SK-N-SH (cell line): ENCODE results near the gene EYA3. TPM values are rescaled to one million over a fixed set of nuclear protein-coding genes. Genes with fewer than 3 reads are reported as not detected.

Experiments
- CTCF ChIA-PET: fragments of 300-600, 350-600 bp; formaldehyde crosslinking; extraction: SDS; loops from one replicate; lab custom pipeline; 2021; lab: Yijun Ruan, JAX
- POLR2A ChIA-PET: fragments of 350-600 bp; sonication (Branson Sonifier 250); formaldehyde crosslinking; extraction: SDS; loops from one replicate; lab custom pipeline; 2020; ENCODE audit warnings: antibody characterized with exemption, inconsistent platforms; lab: Yijun Ruan, JAX
- DNase-seq: peaks from one replicate; pipeline ENCODE4 v3.0.0; 2012
- H2AFZ ChIP-seq: fragments of 200-600 bp; sonication (generic); 2 replicates; pipeline ENCODE4 v1.8.1; 2016; ENCODE audit warnings: antibody characterized with exemption, mild to moderate bottlenecking, low read depth
- H3F3A ChIP-seq: fragments of 200-600 bp; sonication (generic); replicated peaks from 2 replicates; pipeline ENCODE3; 2016; ENCODE audit warnings: antibody characterized with exemption, mild to moderate bottlenecking; ENCODE audit not compliant: insufficient read depth
- H3K27ac ChIP-seq, 2 experiments: fragments of 200-500 bp in 1 of 2; fragments of 200-600 bp in 1 of 2; sonication (Bioruptor generic) in 1 of 2; sonication (generic), shearing (Covaris generic) in 1 of 2; 2 replicates each; pipeline versions ENCODE4 v1.5.1 to v1.6.1; 2014 to 2016; ENCODE audit warnings: low read depth in 2 of 2, inconsistent platforms in 1 of 2, low read length in 1 of 2, mild to moderate bottlenecking in 1 of 2, mixed read lengths in 1 of 2
- H3K27me3 ChIP-seq: fragments of 200-600 bp; sonication (generic), shearing (Covaris generic); 2 replicates; pipeline ENCODE4 v1.6.1; 2016; ENCODE audit warnings: mixed run types; ENCODE audit not compliant: insufficient read depth
- H3K36me3 ChIP-seq, 2 experiments: fragments of 200-500 bp in 1 of 2; fragments of 200-600 bp in 1 of 2; sonication (Bioruptor generic) in 1 of 2; sonication (generic) in 1 of 2; replicated peaks in 1 of 2; 2 replicates each; pipeline versions ENCODE3 to v1.5.1; 2014 to 2016; ENCODE audit warnings: low read length in 1 of 2, mild to moderate bottlenecking in 1 of 2; ENCODE audit not compliant: insufficient read depth in 2 of 2, control insufficient read depth in 1 of 2
- H3K4me1 ChIP-seq, 2 experiments: fragments of 200-500 bp in 1 of 2; fragments of 200-600 bp in 1 of 2; sonication (Bioruptor generic) in 1 of 2; sonication (generic), shearing (Covaris generic) in 1 of 2; 2 replicates each; pipeline versions ENCODE4 v1.5.1 to v1.6.1; 2014 to 2016; ENCODE audit warnings: low read depth in 1 of 2, low read length in 1 of 2, mixed run types in 1 of 2; ENCODE audit not compliant: insufficient read depth in 2 of 2, control insufficient read depth in 1 of 2
- H3K4me2 ChIP-seq: fragments of 200-600 bp; sonication (generic), shearing (Covaris generic); 2 replicates; pipeline ENCODE4 v1.6.1; 2017; ENCODE audit warnings: mixed run types
- H3K4me3 ChIP-seq, 2 experiments: fragments of 200-500 bp in 1 of 2; fragments of 200-600 bp in 1 of 2; sonication (Bioruptor generic) in 1 of 2; sonication (generic), shearing (Covaris generic) in 1 of 2; 2 replicates each; pipeline versions ENCODE4 v1.5.1 to v1.8.1; 2014 to 2016; ENCODE audit warnings: low read depth in 2 of 2, inconsistent platforms in 1 of 2, low read length in 1 of 2, mild to moderate bottlenecking in 1 of 2, mixed read lengths in 1 of 2, moderate library complexity in 1 of 2
- H3K79me2 ChIP-seq: fragments of 200-600 bp; sonication (generic); 2 replicates; pipeline ENCODE4 v1.8.1; 2017; ENCODE audit warnings: mild to moderate bottlenecking; ENCODE audit not compliant: insufficient read depth
- H3K9ac ChIP-seq: fragments of 200-600 bp; sonication (generic); 2 replicates; pipeline ENCODE4 v1.6.1; 2017; ENCODE audit warnings: mixed run types
- H3K9me2 ChIP-seq: fragments of 200-600 bp; sonication (generic); 2 replicates; pipeline ENCODE4 v1.6.1; 2017; ENCODE audit warnings: mixed run types
- H3K9me3 ChIP-seq: fragments of 200-600 bp; sonication (generic); 2 replicates; pipeline ENCODE4 v1.6.1; 2017; ENCODE audit warnings: mixed run types, mild to moderate bottlenecking, moderate library complexity
- H4K20me1 ChIP-seq: fragments of 200-600 bp; sonication (generic); 2 replicates; pipeline ENCODE4 v1.6.1; 2017; ENCODE audit warnings: mild to moderate bottlenecking, mixed run types; ENCODE audit not compliant: insufficient read depth
- CTCF ChIP-seq: fragments of 200-600 bp; sonication (generic); IDR thresholded peaks from 2 replicates; pipeline ENCODE4 v1.6.1; 2017; ENCODE audit warnings: antibody characterized with exemption, mild to moderate bottlenecking, moderate library complexity
- ELF1 ChIP-seq: IDR thresholded peaks from 2 replicates; pipeline ENCODE4 v1.4.0; 2012
- EP300 ChIP-seq, 2 experiments: IDR thresholded peaks; 2 replicates each; pipeline versions ENCODE4 v1.4.0 to v1.6.1; 2012; ENCODE audit warnings: borderline replicate concordance in 1 of 2, low read depth in 1 of 2, low read length in 1 of 2
- FOSL2 ChIP-seq: IDR thresholded peaks from 2 replicates; pipeline ENCODE4 v1.4.0; 2012; ENCODE audit warnings: low read depth, mild to moderate bottlenecking, moderate library complexity, borderline replicate concordance
- FOXM1 ChIP-seq: IDR thresholded peaks from 2 replicates; pipeline ENCODE4 v1.4.0; 2012; ENCODE audit warnings: low read depth, mild to moderate bottlenecking
- GATA2 ChIP-seq: sonication (generic); formaldehyde crosslinking; IDR thresholded peaks from 2 replicates; pipeline ENCODE4 v1.5.0; 2020; ENCODE audit warnings: mild to moderate bottlenecking, missing genetic modification reagents
- IRF3 ChIP-seq: fragments of 150-350 bp; IDR thresholded peaks from 2 replicates; pipeline ENCODE4 v1.6.1; 2016; ENCODE audit warnings: mild to moderate bottlenecking, low read depth, low read length
- JUND ChIP-seq: IDR thresholded peaks from 2 replicates; pipeline ENCODE4 v1.4.0; 2012
- MAX ChIP-seq: IDR thresholded peaks from 2 replicates; pipeline ENCODE4 v1.4.0; 2012; ENCODE audit warnings: low read depth
- MEF2A ChIP-seq: IDR thresholded peaks from 2 replicates; pipeline ENCODE4 v1.4.0; 2012; ENCODE audit warnings: low read depth, borderline replicate concordance
- MXI1 ChIP-seq: IDR thresholded peaks from 2 replicates; pipeline ENCODE4 v1.6.1; 2012; ENCODE audit warnings: mild to moderate bottlenecking, low read depth, low read length, improper control_type of control experiment
- NFIC ChIP-seq: IDR thresholded peaks from 2 replicates; pipeline ENCODE4 v1.4.0; 2012; ENCODE audit warnings: borderline replicate concordance
- NRF1 ChIP-seq: IDR thresholded peaks from 2 replicates; pipeline ENCODE4 v1.6.1; 2012; ENCODE audit warnings: low read depth, mild to moderate bottlenecking, low read length
- PBX3 ChIP-seq: IDR thresholded peaks from 2 replicates; pipeline ENCODE4; 2012
- RAD21 ChIP-seq: IDR thresholded peaks from 2 replicates; pipeline ENCODE4 v1.6.1; 2012; ENCODE audit warnings: mild to moderate bottlenecking, low read length
- RCOR1 ChIP-seq: fragments of 150-350 bp; IDR thresholded peaks from 2 replicates; pipeline ENCODE4 v1.6.1; 2017; ENCODE audit warnings: antibody characterized with exemption, low read length
- REST ChIP-seq: IDR thresholded peaks from 2 replicates; pipeline ENCODE4 v1.6.1; 2012; ENCODE audit warnings: mild to moderate bottlenecking, low read depth, low read length, moderate library complexity
- RFX5 ChIP-seq: IDR thresholded peaks from 2 replicates; pipeline ENCODE4 v1.6.1; 2012; ENCODE audit warnings: mild to moderate bottlenecking, improper control_type of control experiment, low read length
- RXRA ChIP-seq: IDR thresholded peaks from 2 replicates; pipeline ENCODE4 v1.4.0; 2012; ENCODE audit warnings: low read depth, mild to moderate bottlenecking, borderline replicate concordance
- SIN3A ChIP-seq: IDR thresholded peaks from 2 replicates; pipeline ENCODE4 v1.6.1; 2012; ENCODE audit warnings: low read depth, mild to moderate bottlenecking, low read length, moderate library complexity, borderline replicate concordance
- USF1 ChIP-seq: IDR thresholded peaks from 2 replicates; pipeline ENCODE4 v1.4.0; 2012; ENCODE audit warnings: low read depth, borderline replicate concordance
- YY1 ChIP-seq: IDR thresholded peaks from 2 replicates; pipeline ENCODE4 v1.4.0; 2012; ENCODE audit warnings: low read depth, mild to moderate bottlenecking
- WGBS: methylation state at CpG from one replicate; pipeline ENCODE4 v1.1.6; 2017; ENCODE audit warnings: low lambda C conversion rate; 5-methylcytosine and 5-hydroxymethylcytosine counted together
- polyA plus RNA-seq, 3 experiments: library from polyadenylated mRNA; depleted of rRNA; stranded (reverse); fragments of >200 nt; gene quantifications; 2 replicates each; pipeline ENCODE4 v1.2.3, GENCODE V29; 2012

Gene EYA3
- polyA plus RNA-seq, 1 of the 3 experiments (the other 2 are of a cell fraction) = 6.5 TPM

GRCh38 chr1:27955076-27955475 is 133.3 kb downstream of the EYA3 start (continued):
- no peak for TF ChIP-seq USF1
- TF ChIP-seq NFIC = no peak
- no peak for TF ChIP-seq NRF1
- TF ChIP-seq MAX = no peak
- TF ChIP-seq YY1 = no peak
- no peak for TF ChIP-seq SIN3A
- no peak for TF ChIP-seq FOXM1

- H3K4me3 ChIP-seq = no peak overlapping the region
- H3K4me1 ChIP-seq = no peaks in the 10 kb centered on the region
- no peak overlapping the region for H3K4me2 ChIP-seq
- CTCF ChIA-PET = no interaction called here
- H3K27ac ChIP-seq = no peak overlapping the region
- no peak for DNase-seq
- no peaks in the 10 kb centered on the region for H3K9me3 ChIP-seq
- H3F3A ChIP-seq = no peaks in the 10 kb centered on the region
- no peaks in the 10 kb centered on the region for H3K27me3 ChIP-seq
- TF ChIP-seq PBX3 = no peak
- TF ChIP-seq RFX5 = no peak
- no peak for TF ChIP-seq RCOR1
- TF ChIP-seq SIN3A = no peak
- no peak for TF ChIP-seq EP300 (IDR thresholded peaks at IDR 0.05; ENCODE audit: borderline replicate concordance in 1 of 2, low read depth in 1 of 2, low read length in 1 of 2)
- TF ChIP-seq FOSL2 = no peak
- no peak for TF ChIP-seq RXRA
- no peak for TF ChIP-seq GATA2 (CRISPR knock-in tag)
- TF ChIP-seq MAX = no peak
- TF ChIP-seq ELF1 = no peak
- TF ChIP-seq MEF2A = no peak
- no peak for TF ChIP-seq REST
- no peak for TF ChIP-seq NRF1
- no peak for TF ChIP-seq JUND
- TF ChIP-seq CTCF = no peak
- TF ChIP-seq IRF3 = no peak
- no peak for TF ChIP-seq RAD21
- no peak for TF ChIP-seq NFIC
- TF ChIP-seq USF1 = no peak
- no peak for TF ChIP-seq MXI1
- no peaks in the 10 kb centered on the region for H4K20me1 ChIP-seq
- POLR2A ChIA-PET = no interaction called here
- H3K9me2 ChIP-seq = no peaks in the 10 kb centered on the region
- 56% methylated on average over 6 of the region's 10 CpGs for WGBS
- H3K79me2 ChIP-seq = no peaks in the 10 kb centered on the region
- no peaks in the 10 kb centered on the region for H3K36me3 ChIP-seq
- H2AFZ ChIP-seq = no peak overlapping the region
- H3K9ac ChIP-seq = no peak overlapping the region
These were observed 134.2 kb downstream of the EYA3 start for GRCh38 chr1:27954186-27954585.
